Osteoblast (primary cell): ENCODE measurements around the gene CPA5. TPM values are rescaled to one million over a fixed set of nuclear protein-coding genes. Genes with fewer than 3 reads are reported as not detected.

Experiments
- DNase-seq: peaks from one replicate; pipeline ENCODE4 v3.0.0; 2011; ENCODE audit warnings: low spot score, mixed read lengths; ENCODE audit not compliant: insufficient read length; ENCODE audit errors: missing footprints
- H2AFZ ChIP-seq: 2 replicates; pipeline ENCODE4 v1.6.0; 2011; ENCODE audit warnings: mild to moderate bottlenecking, low read length
- H3K27ac ChIP-seq: 2 replicates; pipeline ENCODE4 v1.5.1; 2011; ENCODE audit warnings: mild to moderate bottlenecking, low read depth, low read length, moderate library complexity
- H3K27me3 ChIP-seq: 2 replicates; pipeline ENCODE4 v1.6.0; 2012; ENCODE audit warnings: mild to moderate bottlenecking, control low read depth, inconsistent platforms, low read length, moderate library complexity; ENCODE audit not compliant: insufficient read depth
- H3K36me3 ChIP-seq: 2 replicates; pipeline ENCODE4 v1.5.1; 2011; ENCODE audit warnings: mild to moderate bottlenecking, low read length, control low read depth, moderate library complexity; ENCODE audit not compliant: insufficient read depth
- H3K4me1 ChIP-seq: 2 replicates; pipeline ENCODE4 v1.5.1; 2011; ENCODE audit warnings: mild to moderate bottlenecking, low read length, control low read depth, moderate library complexity; ENCODE audit not compliant: insufficient read depth
- H3K4me2 ChIP-seq: 2 replicates; pipeline ENCODE4 v1.6.0; 2011; ENCODE audit warnings: mild to moderate bottlenecking, low read length; ENCODE audit not compliant: insufficient read depth
- H3K4me3 ChIP-seq: fragments of 200-600 bp; sonication (generic); 3 replicates; pipeline ENCODE4 v1.5.1; 2012; ENCODE audit warnings: mild to moderate bottlenecking, low read length, inconsistent platforms; ENCODE audit not compliant: insufficient read depth
- H3K79me2 ChIP-seq: 2 replicates; pipeline ENCODE4 v1.6.0; 2012; ENCODE audit warnings: mild to moderate bottlenecking, low read length, control low read depth, inconsistent platforms; ENCODE audit not compliant: insufficient read depth
- H3K9me3 ChIP-seq: 2 replicates; pipeline ENCODE4 v1.5.1; 2011; ENCODE audit warnings: low read depth, low read length, control low read depth
- H4K20me1 ChIP-seq: 2 replicates; pipeline ENCODE4 v1.6.0; 2012; ENCODE audit warnings: mild to moderate bottlenecking, low read length, control low read depth; ENCODE audit not compliant: insufficient read depth
- total RNA-seq: library from RNA; depleted of rRNA; stranded (reverse); fragments of >200 nt; gene quantifications from 2 replicates; pipeline ENCODE4 v1.2.3, GENCODE V29; 2012
- TF ChIP-seq, protein P1 (sequence below): IDR thresholded peaks from 2 replicates; pipeline ENCODE4 v1.5.1; 2011; ENCODE audit warnings: mild to moderate bottlenecking, low read depth, low read length, moderate library complexity; ENCODE audit errors: extremely low read depth

CPA5 gene
- total RNA-seq, 1 donor, result not detected

DNA sequence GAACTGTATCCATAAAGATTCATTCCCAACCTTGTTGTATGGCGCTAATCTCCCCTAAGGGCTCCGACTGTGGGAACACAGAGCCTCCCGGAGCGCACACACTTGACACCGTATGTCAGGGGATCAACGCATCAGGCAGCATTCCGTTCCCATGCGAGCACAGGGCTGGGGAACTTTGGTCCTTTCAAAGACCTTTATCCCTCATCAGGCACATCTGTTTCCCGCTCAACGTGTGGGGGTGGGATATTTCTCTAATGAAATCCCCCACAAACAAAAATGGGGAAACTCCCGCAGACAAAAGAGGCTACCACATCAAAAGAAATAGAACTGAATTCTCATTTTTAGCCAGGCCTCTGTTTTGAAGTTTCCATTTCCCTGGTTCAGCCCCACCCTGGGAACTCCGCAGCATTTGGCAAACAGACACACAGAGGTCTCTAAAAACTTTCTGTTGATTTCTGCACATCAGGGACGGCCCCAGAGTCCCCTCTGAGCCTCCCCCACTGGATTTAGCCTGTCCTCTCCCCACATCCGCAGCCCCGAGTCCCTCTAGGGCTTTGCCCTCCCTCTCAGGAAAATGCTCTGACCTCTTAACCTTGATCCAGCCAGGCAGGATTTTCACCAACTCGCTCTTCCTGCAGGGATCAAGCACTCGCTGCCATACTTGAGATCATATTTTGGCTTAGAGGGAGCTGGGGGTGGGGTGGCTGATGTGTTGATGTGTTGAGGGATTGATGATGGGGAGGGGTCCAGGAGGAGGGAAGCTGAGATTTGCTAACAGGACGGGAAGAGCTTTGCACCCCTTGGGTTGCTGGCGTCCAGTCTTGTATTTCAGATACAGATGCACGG lies 6.6 kb downstream of the CPA5 start:
- Histone ChIP-seq H3K4me2 (no peak overlapping the region), H3K4me3 (no peak overlapping the region), H3K79me2 (no peaks in the 10 kb centered on the region), H3K9me3 (no peaks in the 10 kb centered on the region), H3K27me3 (no peaks in the 10 kb centered on the region), H3K27ac (no peak overlapping the region), H4K20me1 (no peaks in the 10 kb centered on the region), H3K4me1 (peaks cover 18% of the 10 kb centered on the region), H3K36me3 (no peaks in the 10 kb centered on the region), H2AFZ (no peak overlapping the region)
- TF ChIP-seq, protein P1, sequence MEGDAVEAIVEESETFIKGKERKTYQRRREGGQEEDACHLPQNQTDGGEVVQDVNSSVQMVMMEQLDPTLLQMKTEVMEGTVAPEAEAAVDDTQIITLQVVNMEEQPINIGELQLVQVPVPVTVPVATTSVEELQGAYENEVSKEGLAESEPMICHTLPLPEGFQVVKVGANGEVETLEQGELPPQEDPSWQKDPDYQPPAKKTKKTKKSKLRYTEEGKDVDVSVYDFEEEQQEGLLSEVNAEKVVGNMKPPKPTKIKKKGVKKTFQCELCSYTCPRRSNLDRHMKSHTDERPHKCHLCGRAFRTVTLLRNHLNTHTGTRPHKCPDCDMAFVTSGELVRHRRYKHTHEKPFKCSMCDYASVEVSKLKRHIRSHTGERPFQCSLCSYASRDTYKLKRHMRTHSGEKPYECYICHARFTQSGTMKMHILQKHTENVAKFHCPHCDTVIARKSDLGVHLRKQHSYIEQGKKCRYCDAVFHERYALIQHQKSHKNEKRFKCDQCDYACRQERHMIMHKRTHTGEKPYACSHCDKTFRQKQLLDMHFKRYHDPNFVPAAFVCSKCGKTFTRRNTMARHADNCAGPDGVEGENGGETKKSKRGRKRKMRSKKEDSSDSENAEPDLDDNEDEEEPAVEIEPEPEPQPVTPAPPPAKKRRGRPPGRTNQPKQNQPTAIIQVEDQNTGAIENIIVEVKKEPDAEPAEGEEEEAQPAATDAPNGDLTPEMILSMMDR, result no peak
- peak; percentile 41 for DNase-seq

DNA sequence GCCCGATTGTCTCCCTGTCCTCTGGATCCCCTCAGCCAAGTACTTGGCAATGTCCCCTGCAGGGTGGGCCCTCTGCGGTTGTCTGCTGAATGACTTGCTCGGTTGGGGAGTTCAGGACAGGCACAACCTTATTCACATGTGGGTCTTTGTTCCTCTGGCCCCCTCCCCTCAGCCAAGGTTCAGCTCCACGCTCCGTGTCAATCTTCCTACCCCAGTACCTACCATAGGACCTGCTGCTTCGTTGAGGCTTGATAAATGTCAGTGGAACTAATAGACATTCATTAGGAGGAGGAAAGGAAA lies 7.1 kb downstream of the CPA5 start:
- no peak overlapping the region for H2AFZ ChIP-seq
- no peaks in the 10 kb centered on the region for H3K9me3 ChIP-seq
- no peaks in the 10 kb centered on the region for H3K79me2 ChIP-seq
- no peak for DNase-seq
- no peaks in the 10 kb centered on the region for H3K36me3 ChIP-seq
- no peak overlapping the region for H3K4me3 ChIP-seq
- H3K4me1 ChIP-seq, result peaks cover 24% of the 10 kb centered on the region
- H3K4me2 ChIP-seq, result no peak overlapping the region
- TF ChIP-seq, protein P1, result no peak
- no peaks in the 10 kb centered on the region for H4K20me1 ChIP-seq
- no peaks in the 10 kb centered on the region for H3K27me3 ChIP-seq
- no peak overlapping the region for H3K27ac ChIP-seq

DNA sequence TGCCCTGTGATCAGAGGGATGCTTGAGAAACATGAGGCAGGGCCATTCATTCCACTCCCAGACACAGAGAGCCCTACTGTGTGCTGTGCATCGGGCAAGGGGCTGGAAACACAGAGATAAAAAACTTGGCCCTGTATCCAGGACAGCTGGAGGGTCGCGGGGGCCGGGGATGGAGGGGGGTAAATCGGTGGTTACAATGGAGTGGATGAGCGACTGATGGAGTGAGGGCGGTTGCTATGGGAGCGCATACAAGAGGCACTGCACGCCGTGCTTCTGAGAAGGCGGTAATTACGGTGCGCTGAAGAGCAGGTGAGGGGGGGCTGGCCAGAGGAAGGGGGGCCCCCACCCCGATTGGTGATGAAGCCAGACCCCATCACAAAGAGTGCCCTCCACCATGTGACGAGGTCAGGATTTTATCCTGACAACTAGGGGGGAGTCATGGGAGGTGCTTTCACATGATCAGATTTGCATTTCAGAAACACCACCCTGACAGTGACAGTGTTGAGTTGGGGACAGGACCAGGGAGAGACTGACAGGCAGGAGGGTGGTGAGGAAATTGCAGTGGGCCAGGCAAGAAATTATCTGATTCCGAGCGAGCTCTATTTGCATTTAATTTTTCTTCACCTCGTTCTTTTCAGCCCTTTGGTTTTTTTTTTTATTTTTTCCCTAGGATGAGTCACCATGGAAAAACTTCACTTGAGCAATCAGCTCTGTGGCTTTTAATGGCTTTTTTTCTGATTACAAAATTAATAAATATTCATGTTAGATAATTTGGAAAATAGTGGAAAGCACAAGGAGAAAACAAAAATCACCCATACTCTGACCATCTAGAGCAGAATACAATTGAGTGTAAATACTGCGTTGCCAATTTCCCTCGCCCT lies 7.8 kb downstream of the CPA5 start:
- H3K27ac ChIP-seq, result no peak overlapping the region
- H3K79me2 ChIP-seq, result no peaks in the 10 kb centered on the region
- peak overlapping the region; percentile 52 for H2AFZ ChIP-seq
- DNase-seq, result peak; percentile 86
- H3K4me1 ChIP-seq, result peaks cover 31% of the 10 kb centered on the region
- H3K4me3 ChIP-seq, result peak overlapping the region; percentile 9
- TF ChIP-seq, protein P1, result no peak
- no peaks in the 10 kb centered on the region for H3K9me3 ChIP-seq
- peak overlapping the region; percentile 64 for H3K4me2 ChIP-seq
- no peaks in the 10 kb centered on the region for H3K36me3 ChIP-seq
- no peaks in the 10 kb centered on the region for H3K27me3 ChIP-seq
- no peaks in the 10 kb centered on the region for H4K20me1 ChIP-seq

DNA sequence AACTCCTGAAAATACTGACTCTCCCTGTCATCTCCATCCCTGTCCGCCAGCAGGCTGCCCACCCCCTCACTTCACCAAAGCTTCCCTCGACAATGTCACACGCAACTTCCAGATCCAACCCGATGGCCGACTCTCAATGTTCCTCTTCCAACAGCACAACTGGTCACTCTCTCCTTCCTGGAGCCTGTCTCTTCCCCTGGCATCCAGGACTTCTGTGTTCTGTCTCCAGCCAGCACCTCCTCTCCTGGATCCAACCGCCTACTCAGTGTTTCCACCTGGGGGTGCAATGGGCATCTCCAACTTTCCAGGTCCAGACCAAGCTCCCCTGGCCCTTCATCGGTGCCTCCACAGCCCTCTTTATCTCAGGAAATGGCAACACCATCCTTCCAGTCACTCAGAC lies 8.6 kb downstream of the CPA5 start:
- Histone ChIP-seq H3K36me3 (no peaks in the 10 kb centered on the region), H3K79me2 (no peaks in the 10 kb centered on the region), H3K27me3 (no peaks in the 10 kb centered on the region), H2AFZ (peak overlapping the region; percentile 48), H3K4me1 (peaks cover 33% of the 10 kb centered on the region), H3K27ac (no peak overlapping the region), H4K20me1 (no peaks in the 10 kb centered on the region), H3K4me2 (peak overlapping the region; percentile 64), H3K4me3 (no peak overlapping the region), H3K9me3 (no peaks in the 10 kb centered on the region)
- TF ChIP-seq, protein P1, result no peak
- no peak for DNase-seq
